GM19372 (cell line): Measurements from ENCODE around the gene TEX35.

Experiments
- ATAC-seq: cut with Tn5 transposase; IDR thresholded peaks from one replicate; pipeline ENCODE4 v1.9.1; 2021; ENCODE audit warnings: mild to moderate bottlenecking, low read depth, moderate library complexity; ENCODE audit not compliant: unreplicated experiment

The TEX35 gene

DNA sequence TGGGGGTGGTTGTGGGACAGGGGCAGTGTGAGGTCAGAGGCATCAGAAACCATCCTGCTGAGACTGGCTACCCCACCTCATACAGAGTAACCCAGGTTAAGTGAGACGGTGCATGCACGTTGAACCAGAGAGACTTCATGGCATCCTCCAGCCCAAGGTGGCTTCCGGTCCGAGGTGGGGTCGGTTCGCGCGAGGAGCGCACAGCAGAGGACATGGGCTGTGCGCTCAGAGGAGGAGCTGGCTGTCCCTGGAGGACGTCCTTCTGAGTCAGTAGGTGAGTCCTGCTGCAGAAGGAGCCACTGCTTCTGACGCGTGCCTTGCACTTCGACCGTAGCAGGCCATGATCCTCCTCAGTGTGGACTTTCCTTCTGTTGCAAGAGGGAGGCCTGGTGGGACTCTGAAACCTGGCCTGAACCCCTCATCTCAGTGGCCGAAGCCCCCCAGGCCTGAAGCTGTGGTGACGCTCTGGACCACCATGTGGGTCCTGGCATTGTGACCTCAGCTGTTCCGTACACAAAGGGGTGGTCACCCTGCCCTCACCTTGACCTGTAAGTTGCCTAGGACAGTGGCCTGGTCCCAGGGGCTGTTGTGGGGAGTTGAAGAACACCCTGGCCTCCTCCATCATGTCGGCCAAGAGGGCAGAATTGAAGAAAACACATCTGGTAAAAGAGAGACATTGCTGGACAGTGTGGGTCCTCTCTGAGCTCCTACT lies at the start of gene TEX35:
Gene TEX35 (plus strand): TSS at position 544 of the 712 bp plus-strand sequence. CDS start 80 bp downstream, at position 624.
- ATAC-seq = no peak

DNA sequence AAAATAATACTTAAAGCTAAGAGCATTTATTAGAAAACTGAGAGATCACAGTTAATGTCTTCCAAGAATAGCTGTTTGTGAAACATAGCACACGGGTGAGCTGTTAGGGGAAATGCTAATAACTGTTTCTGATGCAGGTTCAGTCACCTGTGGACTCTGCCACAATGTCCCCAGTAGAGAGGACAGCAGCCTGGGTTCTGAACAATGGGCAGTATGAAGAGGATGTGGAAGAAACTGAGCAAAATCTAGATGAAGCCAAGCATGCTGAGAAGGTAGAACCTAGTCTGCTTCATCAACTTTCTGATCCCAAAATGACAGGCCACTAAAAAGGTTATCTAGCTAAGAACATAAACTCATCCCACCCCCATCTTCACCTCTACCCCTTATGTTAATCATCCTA lies 48.8 kb upstream of the TEX35 start:
- ATAC-seq = no peak

DNA sequence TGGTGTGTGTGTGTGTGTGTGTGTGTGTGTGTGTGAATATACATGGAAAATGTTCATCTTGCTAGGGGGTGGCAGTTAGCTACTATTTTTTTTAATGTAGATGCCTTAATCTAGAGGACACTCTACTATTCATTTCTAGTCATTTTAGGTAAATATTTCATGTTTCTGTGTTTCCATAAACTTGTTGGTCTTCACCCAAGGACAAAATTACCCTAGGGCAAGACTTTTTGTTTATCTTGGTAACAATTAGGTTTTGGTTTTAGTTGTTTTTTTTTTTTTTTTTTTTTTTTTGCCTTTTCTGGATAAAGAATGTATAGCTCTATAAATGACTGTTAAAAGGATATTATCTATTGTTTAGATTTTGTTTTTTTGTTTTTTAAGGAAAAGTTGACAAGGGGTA lies 48.3 kb upstream of the TEX35 start:
- no peak for ATAC-seq

DNA sequence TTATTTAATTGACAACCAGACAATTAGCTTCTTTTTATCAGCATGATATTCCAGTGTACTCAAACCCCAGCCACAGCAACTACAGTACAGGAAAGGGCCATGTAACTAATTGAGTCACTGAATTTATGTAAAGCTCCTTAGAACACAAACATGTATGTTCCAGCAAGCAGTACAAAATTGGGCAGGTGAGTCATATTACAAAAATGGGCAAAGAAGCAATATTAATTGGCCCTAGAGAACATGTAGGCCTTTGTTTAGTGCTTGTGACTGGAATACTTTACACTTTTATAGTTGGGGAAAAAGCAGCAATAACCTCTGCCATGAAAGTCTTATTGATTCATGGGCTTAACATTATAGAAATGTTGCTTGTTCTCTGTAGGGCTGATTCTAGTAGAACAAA lies 47.9 kb upstream of the TEX35 start:
- ATAC-seq = no peak

DNA sequence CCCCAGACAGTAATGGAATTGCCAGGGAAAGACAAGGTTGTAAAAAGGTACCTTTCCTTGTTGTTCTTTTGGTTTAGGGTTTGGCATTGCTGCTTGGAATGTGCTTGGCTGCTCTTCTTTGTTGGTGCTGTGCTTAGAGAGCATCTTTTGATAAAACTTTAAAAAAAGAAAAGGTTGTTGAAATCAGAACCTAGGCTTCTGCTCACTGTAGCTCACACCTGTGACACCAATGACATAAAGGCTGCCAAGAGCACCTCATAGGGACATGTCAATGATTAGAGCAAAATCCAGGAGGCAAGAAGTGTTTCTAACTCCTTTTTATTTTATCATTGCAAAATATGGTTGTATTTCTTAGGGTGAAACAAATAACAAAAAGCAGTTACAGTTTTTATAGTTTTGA lies 45.1 kb upstream of the TEX35 start:
- ATAC-seq = no peak

DNA sequence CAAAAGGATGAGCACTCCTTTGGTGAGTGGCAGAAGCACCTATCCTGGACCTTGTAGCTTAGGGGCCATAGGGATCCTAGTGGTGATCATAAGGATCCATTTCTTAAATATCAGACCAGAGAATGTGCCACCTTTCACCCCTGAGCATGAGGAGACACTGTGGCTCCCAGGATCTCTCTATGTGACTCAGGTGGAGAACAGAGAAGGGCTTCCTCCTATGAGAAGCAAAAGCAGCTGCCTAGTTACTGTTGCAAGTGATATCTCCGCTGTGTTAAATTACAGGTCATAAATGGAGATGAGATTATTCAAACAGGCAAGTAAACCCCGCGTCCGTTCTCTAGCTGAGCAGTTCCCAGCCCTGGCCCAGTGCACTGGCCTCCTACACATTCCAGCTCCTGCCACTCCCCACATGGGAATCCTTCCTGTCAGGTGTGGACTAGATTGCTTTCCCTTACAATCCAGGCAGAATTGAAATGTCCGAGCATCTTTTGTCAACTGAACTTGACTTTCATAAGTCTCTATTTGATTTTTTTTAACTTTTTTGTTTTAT lies 42.4 kb upstream of the TEX35 start:
- no peak for ATAC-seq

DNA sequence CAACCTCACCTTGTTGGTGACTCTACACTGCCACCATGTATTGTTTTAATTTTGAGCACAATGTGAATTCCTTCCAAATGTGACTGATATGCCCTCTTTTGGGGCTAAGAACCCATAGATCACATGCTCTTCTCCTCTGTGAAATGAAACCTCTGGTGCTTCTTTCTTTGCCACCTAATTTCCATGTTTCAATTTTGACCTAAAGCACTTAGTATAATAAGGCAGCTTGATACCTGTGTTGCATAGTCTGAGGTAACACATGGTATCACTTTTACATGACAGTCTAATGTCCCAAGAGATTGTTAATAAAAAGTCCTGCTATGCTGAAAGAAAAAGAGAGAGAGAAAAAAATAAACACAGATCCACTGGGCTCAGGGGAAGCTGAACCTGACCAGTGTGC lies 40.4 kb upstream of the TEX35 start:
- ATAC-seq = no peak

DNA sequence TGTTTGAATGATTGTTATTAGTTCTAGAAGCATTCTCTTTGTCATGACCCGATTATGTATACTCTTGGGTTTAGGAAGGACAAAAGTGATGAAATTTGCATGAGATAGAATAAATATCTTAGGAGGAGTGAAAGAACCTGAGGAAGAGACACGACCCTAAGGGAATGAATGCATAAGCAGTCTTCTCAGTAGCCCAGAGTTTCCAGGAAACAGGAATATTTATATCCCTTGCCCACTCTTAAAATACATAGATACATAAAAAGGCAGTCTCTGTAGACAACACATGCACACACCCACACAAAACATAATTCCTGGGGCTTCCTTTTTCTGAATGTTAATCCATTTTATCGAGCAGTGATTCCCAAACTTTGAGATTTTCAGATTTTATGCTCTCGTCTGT lies 35.5 kb upstream of the TEX35 start:
- ATAC-seq = no peak

DNA sequence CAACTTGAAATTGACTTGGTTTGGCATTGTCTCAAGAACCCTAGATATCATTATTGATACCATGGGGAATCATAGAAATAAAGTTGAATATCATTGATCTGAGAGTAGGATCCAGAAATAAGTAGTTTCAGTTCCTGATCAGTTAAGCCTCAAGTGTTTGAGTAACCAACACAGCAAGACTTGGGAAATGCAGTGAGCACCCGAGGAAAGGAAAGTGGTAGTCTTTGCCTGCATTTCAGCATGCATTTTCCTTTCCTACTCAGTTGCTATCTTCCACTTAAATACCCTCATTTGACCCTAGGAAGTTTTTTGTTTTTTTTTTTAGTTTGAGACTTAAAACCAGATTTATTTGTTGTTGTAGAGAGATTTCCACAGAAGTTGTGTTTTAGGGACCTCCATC lies 35.1 kb upstream of the TEX35 start:
- ATAC-seq = no peak

DNA sequence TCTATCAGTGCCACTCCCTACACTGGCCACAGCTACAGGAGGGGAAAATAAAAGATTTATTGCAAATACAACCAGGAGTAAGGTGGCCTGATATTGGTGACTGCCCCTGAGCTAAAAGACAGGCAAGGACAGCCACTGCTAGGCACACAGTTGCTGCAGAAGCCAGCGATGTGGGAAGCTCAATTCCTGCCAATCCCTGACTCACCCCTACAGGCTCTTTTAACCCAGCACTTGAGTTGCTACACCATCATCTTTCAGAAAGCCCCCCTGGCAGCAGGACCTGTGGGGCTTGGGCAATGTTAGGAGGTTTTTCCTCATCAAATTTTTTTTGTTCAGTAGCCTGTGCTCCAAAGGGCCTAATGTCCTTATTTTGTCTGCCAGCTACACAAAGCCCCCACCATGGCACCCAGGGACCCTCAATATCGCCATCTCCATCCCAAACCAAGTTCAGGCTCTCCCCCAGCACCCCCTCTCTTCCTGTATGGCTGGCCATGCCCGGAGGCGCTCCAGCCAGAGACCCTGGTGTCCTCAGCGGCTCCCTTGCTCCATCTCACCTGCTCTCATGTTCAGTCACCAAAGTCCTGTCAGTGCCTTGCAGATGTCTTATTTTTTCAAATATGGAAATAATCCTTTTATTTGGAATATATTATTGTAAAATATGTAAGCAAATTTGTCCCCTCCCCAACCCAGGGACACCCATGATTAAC lies 29.5 kb upstream of the TEX35 start:
- ATAC-seq = no peak

DNA sequence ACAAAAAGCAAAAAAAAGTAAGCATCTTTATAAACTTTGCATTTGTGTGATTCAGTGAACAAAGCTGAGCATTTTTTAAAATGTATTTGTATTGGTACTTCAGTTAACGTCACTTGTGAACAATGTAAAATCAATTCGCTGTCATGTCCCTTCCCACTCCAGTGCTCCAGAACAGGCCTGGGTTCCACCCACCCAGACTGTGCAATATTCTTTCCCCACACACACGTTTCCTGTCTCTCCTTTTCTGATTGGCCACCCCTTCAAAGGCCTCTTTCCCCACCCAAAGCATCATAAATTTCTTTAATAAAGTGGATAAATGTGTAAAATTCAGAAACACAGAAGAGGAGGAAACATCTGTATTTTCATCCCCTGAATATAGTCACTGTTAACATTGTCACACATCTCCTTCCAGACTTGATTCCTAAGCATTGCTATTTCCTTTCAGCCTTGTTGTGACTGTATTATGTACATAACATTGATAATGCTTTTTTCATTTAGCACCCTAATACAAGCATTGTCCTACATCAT lies 28.1 kb upstream of the TEX35 start:
- no peak for ATAC-seq

DNA sequence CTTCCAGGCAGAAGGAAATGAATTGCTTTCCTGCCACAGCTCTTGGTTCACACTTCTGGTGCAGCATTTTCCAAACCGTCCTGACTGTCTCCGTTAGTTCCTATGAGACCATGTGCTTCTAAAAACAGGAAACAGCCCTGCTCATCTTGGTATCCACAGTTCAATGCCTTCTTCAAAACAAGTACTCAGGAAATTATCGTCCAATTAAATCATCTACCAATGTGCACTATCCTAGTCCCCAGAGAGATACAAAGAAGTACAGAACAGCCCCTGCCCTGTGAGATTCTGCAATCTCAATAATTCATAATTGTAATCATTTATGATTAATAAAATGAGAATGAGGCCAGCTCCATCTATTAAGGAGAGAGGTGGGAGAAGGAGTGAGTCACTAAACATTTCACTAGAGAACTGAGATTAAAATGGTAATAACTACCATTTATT lies 27.3 kb upstream of the TEX35 start:
- ATAC-seq = no peak

DNA sequence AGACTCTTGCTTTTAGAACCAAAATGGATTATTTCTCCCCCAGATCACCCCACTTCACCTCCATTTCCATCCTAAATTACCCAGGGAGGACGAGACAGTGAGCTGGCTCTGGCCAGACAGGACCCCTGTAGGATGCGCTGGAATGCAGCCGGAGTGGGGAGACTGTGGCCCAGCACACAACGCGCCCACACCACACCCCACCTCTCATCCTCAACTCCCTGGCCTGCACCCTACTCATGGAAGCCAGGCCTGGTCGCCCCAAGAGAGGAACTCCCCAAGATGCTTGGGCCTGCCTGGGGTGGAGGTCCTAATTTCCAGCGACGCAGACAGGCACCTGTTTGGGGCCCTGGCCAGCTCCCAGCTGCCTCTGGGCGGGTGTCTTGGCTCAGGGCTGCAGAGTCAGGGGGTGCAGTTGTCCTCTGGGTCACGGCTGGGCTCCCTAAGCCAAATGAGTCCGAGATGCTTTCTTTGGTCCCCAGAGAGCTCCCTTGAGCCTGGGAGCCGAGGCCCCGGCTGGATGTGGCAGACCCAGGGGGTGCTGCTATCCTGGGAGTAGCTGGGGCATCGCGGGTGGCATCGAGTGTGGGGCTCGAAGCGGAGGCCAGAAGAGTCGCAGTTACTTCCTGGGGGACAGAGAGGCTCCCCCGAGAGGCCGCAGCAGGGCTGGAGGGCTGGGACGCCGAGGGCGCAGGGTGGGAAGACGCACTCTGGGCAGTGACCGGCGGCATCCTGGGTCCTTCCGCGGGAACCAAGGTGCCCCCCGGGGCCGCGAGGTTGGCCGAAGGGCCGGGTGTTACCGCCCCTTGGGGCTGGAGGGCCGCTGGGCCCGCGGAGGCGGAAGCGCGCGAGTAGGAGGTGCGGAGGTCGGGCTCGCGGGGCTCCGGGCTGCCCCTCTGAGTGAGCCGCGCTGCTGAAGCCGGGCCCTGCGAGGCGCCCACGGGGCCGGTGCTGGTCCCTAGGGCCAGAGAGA lies 26.5 kb upstream of the TEX35 start:
- ATAC-seq = no peak

DNA sequence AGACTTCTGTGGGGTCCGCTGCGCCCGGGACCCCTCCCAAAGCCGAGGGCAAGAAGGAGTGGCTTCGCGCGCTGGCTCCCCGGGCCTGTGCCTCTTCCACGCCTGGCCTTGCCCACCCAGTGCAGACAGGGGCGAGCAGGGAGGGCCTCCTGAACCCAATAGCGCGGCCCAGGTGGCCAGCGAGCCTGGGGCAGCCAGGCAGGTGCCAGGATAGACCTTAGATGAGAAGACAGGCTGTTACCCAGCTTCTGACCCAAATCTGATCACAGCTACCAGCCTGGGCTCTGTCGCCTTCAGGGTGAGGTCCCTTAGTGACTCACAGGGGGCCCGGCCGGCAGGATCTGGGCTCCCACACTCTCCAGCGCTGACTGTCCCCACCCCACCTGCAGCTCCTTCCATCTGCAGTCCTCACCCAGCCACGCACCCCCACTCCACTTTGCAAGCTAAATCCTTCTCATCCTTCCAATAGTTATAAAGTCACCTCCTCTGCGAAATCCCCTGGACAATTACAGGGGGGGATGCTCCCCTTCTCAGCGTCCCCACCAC lies 25.8 kb upstream of the TEX35 start:
- ATAC-seq = no peak

DNA sequence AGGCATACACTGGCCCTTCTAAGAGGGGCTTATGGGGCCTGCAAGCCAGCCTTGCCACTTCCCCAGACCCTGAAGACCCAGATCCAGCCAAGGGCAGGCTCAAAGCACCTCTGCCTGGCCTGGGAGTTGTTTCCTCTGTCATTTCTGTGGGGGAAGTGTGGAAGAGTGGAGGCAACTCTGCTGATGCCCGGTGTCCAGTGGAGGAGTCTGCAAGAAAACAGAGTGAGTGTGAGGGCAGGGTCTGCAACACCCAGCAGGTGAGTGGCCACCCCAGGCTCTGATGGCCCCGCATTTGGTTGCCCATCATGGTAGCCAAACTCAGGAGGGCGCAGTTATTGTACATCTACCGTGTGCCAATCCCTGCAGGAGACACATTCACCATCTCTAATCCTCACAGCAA lies 24.5 kb upstream of the TEX35 start:
- ATAC-seq = no peak

DNA sequence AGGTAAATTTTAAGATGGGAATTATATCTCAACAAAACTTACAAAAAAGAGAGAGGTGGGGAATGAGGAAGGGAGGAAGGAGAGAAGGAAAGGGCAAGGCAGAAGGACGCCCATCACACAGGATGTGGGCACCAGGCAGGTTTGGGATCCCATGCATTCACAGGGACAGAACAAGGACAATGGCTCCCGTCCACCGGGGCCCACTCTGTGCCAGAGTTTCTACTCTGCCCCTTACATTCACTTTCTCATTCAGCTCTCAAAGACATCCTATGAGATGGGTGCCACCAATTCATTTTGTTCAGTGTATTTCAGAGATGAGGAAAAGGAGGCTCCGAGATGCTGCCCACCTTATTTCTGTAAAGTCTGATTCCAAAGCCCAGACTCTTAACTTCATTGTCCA lies 23.5 kb upstream of the TEX35 start:
- ATAC-seq = no peak

DNA sequence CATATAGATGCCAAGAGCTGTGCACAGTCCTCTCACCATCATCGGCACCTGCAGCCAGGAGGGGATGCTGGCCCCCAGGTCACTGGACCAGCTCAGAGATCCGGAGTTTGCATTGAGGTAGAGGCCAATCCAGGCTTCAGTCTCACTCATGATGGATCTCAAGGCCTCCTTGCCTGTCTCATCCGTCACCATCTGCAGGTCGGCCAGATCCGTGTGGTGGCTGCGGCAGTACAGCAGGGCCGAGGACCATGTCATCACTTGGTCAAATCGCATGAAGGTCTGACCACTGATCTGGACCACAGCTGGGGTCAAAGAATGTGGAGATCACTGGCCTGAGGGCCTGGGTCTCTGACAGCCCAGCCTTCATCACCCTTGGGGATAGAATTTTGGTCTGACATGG lies 22.8 kb upstream of the TEX35 start:
- ATAC-seq = no peak

DNA sequence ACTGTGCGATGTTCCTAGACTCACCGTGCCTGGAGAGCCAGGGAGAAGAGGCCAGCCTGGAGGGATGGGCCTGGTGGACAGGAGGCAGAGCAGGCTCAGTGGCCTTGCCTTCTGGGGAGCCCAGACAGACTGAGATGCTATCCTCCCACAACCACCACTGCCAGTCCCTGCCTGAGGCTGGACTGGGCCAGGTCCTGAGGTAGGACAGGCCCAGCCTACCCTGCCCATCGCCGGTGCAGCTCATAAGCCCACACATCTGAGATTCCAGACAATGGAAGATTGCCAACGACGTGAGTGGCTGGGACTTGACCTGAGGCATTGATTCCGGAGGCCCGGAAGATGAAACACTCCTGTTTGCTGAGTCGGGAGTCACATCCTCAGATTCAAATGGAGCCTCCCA lies 21.9 kb upstream of the TEX35 start:
- no peak for ATAC-seq

DNA sequence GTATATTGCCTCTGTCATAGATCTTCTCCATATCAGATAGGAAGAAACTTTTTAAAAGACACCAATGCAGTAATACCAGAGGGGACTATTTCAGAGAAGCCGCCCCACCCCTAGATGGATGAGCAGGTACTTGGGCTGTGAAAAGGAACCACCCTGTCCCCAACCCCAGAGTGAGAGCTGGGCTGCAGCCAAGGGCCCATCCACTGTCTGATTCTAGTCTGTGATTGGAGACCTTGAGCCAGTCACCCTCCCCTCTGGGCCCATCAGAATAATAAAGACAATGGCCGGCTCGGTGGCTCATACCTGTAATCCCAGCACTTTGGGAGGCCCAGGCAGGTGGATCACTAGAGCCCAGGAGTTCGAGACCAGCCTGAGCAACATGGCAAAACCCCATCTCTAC lies 21.2 kb upstream of the TEX35 start:
- ATAC-seq = no peak

DNA sequence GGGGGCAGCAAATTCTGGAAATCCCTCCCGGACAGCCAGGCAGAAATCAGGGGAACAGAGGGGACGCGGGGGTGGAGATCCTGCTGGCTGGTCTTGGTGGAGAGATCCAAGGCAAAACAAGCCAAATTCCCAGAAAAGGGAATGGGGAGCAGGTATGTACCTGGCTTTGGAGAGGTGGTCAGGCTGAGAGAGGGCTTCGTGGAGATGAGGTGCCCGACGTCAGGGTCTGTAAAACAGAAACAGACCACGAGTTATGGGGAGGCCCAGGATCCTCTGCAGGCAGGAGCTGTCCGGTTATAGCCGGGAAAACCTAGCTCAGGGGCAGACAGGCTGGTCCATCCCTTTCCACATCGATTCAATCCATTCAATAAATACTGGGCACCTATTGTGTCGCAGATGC lies 20.6 kb upstream of the TEX35 start:
- no peak for ATAC-seq
